Heart left ventricle (tissue), 11 donors: Measurements from ENCODE around the gene CALCOCO1. TPM values are rescaled to one million over a fixed set of nuclear protein-coding genes. Genes with fewer than 3 reads are reported as not detected.

Experiments
- polyA plus RNA-seq, 2 donors: library from polyadenylated mRNA; stranded (reverse); fragments of 200-250 nt; gene quantifications; one replicate each; pipeline ENCODE4 v1.2.3, GENCODE V29; 2013
- total RNA-seq, 9 donors: library from RNA; depleted of rRNA in 2 of 9; stranded (reverse); fragments of >200 nt in 2 of 9; fragmentation: NEBNext Ultra II Directional in 3 of 9; extraction: Animal tissue kit (Norgen Biotek cat#: 25700) in 3 of 9; gene quantifications; one replicate each; pipeline versions ENCODE4 v1.1.0 to v1.2.4, GENCODE V29; 2016 to 2023
- donor health status: ischemic (EF 13 %, LVEDD 7.1; RV severe dilation, severe dysfunction).
- donor health status: healthy with polysubstance abuse.
- donor health status: DM: no; HTN: yes; CAD: no.
- donor health status: DM: no; HTN: no; CAD: no.
- donor health status: ischemic (EF 25% LVEDD 5.7; RV mildly dilated, moderate dysfunction).
- donor health status: healthy.
- donor health status: DM: yes; HTN: yes; CAD: no.
- donor health status: PGD.
- donor health status: nonischemic (EF 23%, LVEDD 6.1; RV moderate dilation, normal function).

The CALCOCO1 gene
- total and polyA plus RNA-seq, 11 donors: 86.7 to 352 (median 197) TPM

Other genes with a start within 250 kb of the CALCOCO1 start
- gene MAP3K12, start 228.0 kb downstream of the CALCOCO1 start, total RNA-seq: 10 to 100 TPM in 2 of 9 donors, 1 to 10 TPM in 7; 3.3 to 12.6 (median 4.2) TPM
- 1 to 10 TPM; 4.5 to 6.5 TPM for gene MAP3K12, start 228.0 kb downstream of the CALCOCO1 start, polyA plus RNA-seq
- gene TARBP2, start 226.2 kb downstream of the CALCOCO1 start, total RNA-seq: 10 to 100 TPM in 5 of 9 donors, 1 to 10 TPM in 4; 7.8 to 19.5 (median 10.1) TPM
- 10 to 100 TPM; 12.6 to 23.5 TPM for gene TARBP2, start 226.2 kb downstream of the CALCOCO1 start, polyA plus RNA-seq
- not detected for gene NPFF, start 220.0 kb downstream of the CALCOCO1 start, total RNA-seq
- gene NPFF, start 220.0 kb downstream of the CALCOCO1 start, polyA plus RNA-seq: not detected
- gene ATF7, start 101.1 kb downstream of the CALCOCO1 start, total RNA-seq: 10 to 100 TPM; 21.1 to 43.2 (median 32.0) TPM
- 10 to 100 TPM; 20.0 to 21.3 TPM for gene ATF7, start 101.1 kb downstream of the CALCOCO1 start, polyA plus RNA-seq
- gene ATP5MC2, start 51.4 kb downstream of the CALCOCO1 start, total RNA-seq: 100 to 1,000 TPM; 392 to 753 (median 520) TPM
- 100 to 1,000 TPM; 598 to 748 TPM for gene ATP5MC2, start 51.4 kb downstream of the CALCOCO1 start, polyA plus RNA-seq
- gene CISTR, start 24.5 kb upstream of the CALCOCO1 start, total RNA-seq: 1 to 10 TPM in 7 of 9 donors, under 1 TPM in 1, not detected in 1; 0.68 to 4.4 (median 2.3) TPM
- 1 to 10 TPM in 1 of 2 donors, under 1 TPM in 1; 0.24 to 2.5 TPM for gene CISTR, start 24.5 kb upstream of the CALCOCO1 start, polyA plus RNA-seq
- not detected for gene HOXC13, start 211.4 kb upstream of the CALCOCO1 start, total RNA-seq
- not detected for gene HOXC13, start 211.4 kb upstream of the CALCOCO1 start, polyA plus RNA-seq
- gene HOXC12, start 227.5 kb upstream of the CALCOCO1 start, total RNA-seq: not detected
- not detected for gene HOXC12, start 227.5 kb upstream of the CALCOCO1 start, polyA plus RNA-seq
- gene HOXC11, start 245.7 kb upstream of the CALCOCO1 start, total RNA-seq: not detected
- not detected for gene HOXC11, start 245.7 kb upstream of the CALCOCO1 start, polyA plus RNA-seq
- gene HOTAIR, start 247.5 kb upstream of the CALCOCO1 start, total RNA-seq: not detected
- not detected for gene HOTAIR, start 247.5 kb upstream of the CALCOCO1 start, polyA plus RNA-seq